Measurements from ENCODE around the gene CRYBB1. TPM values are rescaled to one million over a fixed set of nuclear protein-coding genes. Genes with fewer than 3 reads are reported as not detected.

The CRYBB1 gene
- total RNA-seq (not detected in 2 replicates), polyA plus RNA-seq (not detected in 2 replicates), polyA minus RNA-seq (not detected in 2 replicates), Bru-seq, nascent RNA (not detected), BruChase-seq, experiment 1, labeled RNA remaining after a 6-hour chase (not detected), BruChase-seq, experiment 2, labeled RNA remaining after a 2-hour chase (not detected)
- polyA plus RNA-seq (2011; cell fraction: cytosol; rRNA removed): not detected in 2 replicates
- not detected in 2 replicates for polyA plus RNA-seq (2011; cell fraction: nucleus; rRNA removed)
- not detected in 2 replicates for polyA plus RNA-seq (2012)
- not detected for polyA minus RNA-seq (2011; cell fraction: cytosol; rRNA and poly(A)+ RNA removed)
- polyA minus RNA-seq (2011; cell fraction: nucleus; rRNA and poly(A)+ RNA removed): not detected in 2 replicates
- long read RNA-seq: 0 reads

- CTCF ChIA-PET: interaction anchor here (0.5 to 1.2 kb wide), 3 partner anchors 10 to 16 kb away, joined by 3 to 4 read pairs (median 3); no protein-coding TSS in a partner anchor
These were observed at the start of gene CRYBB1 for GRCh38 chr22:26617271-26618199. CRYBB1 (minus strand) TSS chr22:26618027; CDS start chr22:26616319, 1,708 bp downstream.

More at GRCh38 chr22:26617271-26618199, at the start of gene CRYBB1:
- DNase-seq (ENCODE audit: low read depth, low spot score): no peak
- H3K9me1 ChIP-seq (replicated peaks; ENCODE audit: control insufficient read depth, extremely low read depth, insufficient read depth, low read length): no peaks in the 10 kb centered on the region
- dilution Hi-C loops (cut with MboI; ENCODE audit: extremely low pct_ligation_motif_present, low sequenced_read_pairs): no loop called here
- H2AFZ ChIP-seq (ENCODE audit: low read depth, low read length): no peak within 1 kb of the TSS
- no peaks in the 10 kb centered on the region for H4K20me1 ChIP-seq (replicated peaks; ENCODE audit: control insufficient read depth, extremely low read depth, insufficient read depth, low read length)
- H3K4me1 ChIP-seq (ENCODE audit: control insufficient read depth, extremely low read depth, insufficient read depth, low read length): no peaks in the 10 kb centered on the region
- POLR2A ChIA-PET: no interaction called here
- peaks cover 3 to 15% of the 10 kb centered on the region in 2 experiments for H3K27me3 ChIP-seq (ENCODE audit: control insufficient read depth in 2 of 2, insufficient read depth in 2 of 2, low read length in 2 of 2)
- no TSS peak for BruUV-seq (replicated peaks)
- no peak for FAIRE-seq
- no peak within 1 kb of the TSS for H3K27ac ChIP-seq (ENCODE audit: insufficient read depth, low read depth, low read length)
- no peaks in the 10 kb centered on the region for H3K9me3 ChIP-seq (replicated peaks; ENCODE audit: control insufficient read depth, insufficient read depth, low read length)
- no peaks in the 10 kb centered on the region for H3K36me3 ChIP-seq (ENCODE audit: control insufficient read depth in 2 of 2, extremely low read depth in 1 of 2, insufficient read depth in 2 of 2, low read length in 2 of 2)
- TF ChIP-seq EZH2 (IDR thresholded peaks at IDR 0.05; ENCODE audit: borderline replicate concordance, low read depth, low read length, severe bottlenecking) (no peak), CTCF (IDR thresholded peaks at IDR 0.05; ENCODE audit: extremely low read depth in 1 of 2, insufficient read depth in 1 of 2, low read depth in 1 of 2, low read length in 2 of 2) (no peak), POLR2AphosphoS5 (IDR thresholded peaks at IDR 0.05; ENCODE audit: insufficient read depth, low read depth, low read length) (no peak), FOS (IDR thresholded peaks at IDR 0.05; ENCODE audit: borderline replicate concordance, insufficient read depth, low read length) (no peak), JUN (IDR thresholded peaks at IDR 0.05; ENCODE audit: borderline replicate concordance, insufficient read depth, insufficient read length, low read depth) (no peak), POLR2A (IDR thresholded peaks at IDR 0.05; ENCODE audit: low read depth, low read length) (no peak), GATA2 (IDR thresholded peaks at IDR 0.05; ENCODE audit: insufficient read depth, insufficient read length, low read depth, low read length) (no peak), MAX (IDR thresholded peaks at IDR 0.05; ENCODE audit: insufficient read depth, insufficient read length) (no peak), MYC (IDR thresholded peaks at IDR 0.05; ENCODE audit: low read depth, low read length) (no peak)
- no peak within 1 kb of the TSS for H3K9ac ChIP-seq (replicated peaks; ENCODE audit: extremely low read depth, insufficient read depth, low read length)
- no peak within 1 kb of the TSS for H3K4me3 ChIP-seq (replicated peaks in 1 of 3; ENCODE audit: insufficient read depth in 1 of 3, low read depth in 1 of 3, low read length in 3 of 3)
- H3K79me2 ChIP-seq (ENCODE audit: control insufficient read depth, insufficient read depth, low read length): no peaks in the 10 kb centered on the region
- intact Hi-C loops (cut with micrococcal nuclease): no loop called here
- no peak within 1 kb of the TSS for H3K4me2 ChIP-seq (ENCODE audit: insufficient read depth, low read length)

Data from endothelial cell of umbilical vein (primary cell).